NK-92 (cell line): Measurements from ENCODE around the gene CLDN3.
"Not testable (repeated sequence)": the region's sequence is repeated elsewhere in the genome, so short reads cannot be mapped to it uniquely, and the experiment has no call there.

Experiments
- DNase-seq: peaks from one replicate; lab custom pipeline; 2025; ENCODE audit not compliant: unreplicated experiment; lab: John Stamatoyannopoulos, UW

CLDN3 gene

DNA sequence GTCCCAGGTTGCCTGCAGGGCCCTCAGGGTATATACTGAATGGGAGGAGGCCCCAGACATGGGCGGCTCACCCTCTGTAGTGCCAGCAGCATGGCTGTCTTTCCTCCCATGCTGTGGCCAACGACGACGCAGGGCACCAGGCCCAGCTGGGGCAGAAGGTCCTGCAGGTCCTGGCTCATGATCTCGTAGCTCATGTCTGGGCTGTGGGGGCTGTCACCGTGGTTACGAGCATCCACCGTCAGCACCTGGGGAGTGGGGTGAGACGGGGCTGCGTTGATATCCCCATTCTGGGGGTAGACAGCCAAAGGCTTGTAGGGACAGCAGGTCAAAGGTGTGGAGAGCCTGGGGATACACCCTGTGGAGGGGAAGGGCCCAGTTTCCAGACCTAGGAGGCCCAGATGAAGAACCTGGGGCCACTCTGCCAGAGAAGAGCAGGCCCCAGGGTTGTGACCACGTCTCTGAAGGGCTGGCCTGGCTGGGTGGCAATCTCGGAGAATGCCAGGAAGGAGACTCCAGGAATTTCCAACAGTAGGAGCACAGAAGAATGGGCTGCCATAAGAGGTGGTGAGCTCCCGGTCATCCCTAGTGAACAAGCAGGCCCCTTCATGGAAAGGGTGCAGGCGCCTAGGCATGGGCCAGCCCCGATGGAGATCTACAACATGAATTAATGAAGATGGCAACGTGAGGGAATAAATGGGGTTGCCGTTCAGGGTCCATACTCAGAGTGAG, 32.4 kb downstream of the CLDN3 start:
- no peak for DNase-seq

DNA sequence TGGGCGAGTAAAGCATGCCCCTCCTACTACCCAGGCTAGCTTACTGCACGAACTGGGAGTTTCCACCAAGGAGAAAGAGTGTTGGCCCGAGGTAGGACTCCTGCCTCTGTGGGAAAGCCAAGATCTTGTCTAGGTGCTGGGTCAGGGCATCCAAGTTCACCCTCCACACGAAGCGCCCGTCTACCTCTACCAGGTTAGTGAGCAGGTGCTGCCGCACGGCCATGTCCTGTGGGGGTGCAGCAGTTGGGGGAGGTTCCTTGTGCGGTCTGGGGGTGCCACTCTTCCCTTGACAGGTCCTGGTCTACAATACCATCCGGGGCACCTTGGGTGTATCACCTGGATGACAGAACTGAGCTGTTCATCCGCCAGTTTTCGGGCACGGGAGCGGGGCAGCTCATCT, 33.2 kb downstream of the CLDN3 start:
- no peak for DNase-seq

DNA sequence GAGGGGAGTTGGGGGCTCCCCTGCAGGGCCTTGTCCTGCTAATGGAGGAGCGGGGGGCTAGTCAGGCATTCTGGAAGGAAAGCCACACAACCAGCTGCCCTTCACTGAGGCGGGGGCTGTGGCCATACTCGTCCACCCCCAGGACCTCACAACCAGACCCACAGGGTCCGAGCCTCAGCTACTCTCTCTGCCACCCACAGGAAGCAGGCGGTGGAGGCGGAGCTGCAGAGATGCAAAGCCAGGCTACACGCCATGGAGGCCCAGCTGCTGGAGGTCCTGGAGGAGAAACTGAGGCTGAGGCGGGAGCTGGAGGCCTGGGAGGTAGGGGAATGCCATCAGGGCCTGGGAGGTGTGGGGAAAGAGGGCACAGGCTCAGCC, 34.6 kb downstream of the CLDN3 start:
- no peak for DNase-seq

GRCh38 chr7:73734619-73735527, 35.2 kb downstream of the CLDN3 start:
- DNase-seq, result no peak

DNA sequence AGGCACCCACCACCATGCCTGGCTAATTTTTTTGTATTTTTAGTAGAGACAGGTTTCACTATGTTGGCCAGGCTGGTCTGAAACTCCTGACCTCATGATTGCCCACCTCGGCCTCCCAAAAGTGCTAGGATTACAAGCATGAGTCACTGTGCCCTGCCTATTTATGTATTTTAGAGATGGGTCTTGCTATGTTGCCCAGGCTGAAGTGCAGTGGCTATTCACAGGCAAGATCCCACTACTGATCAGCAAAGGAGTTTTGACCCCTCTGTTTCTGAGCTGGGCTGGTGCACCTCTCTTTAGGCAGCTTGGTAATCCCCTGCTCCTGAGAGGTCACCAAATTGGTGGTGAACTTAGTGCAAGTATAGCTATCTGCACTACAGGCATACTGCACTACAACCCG, 37.7 kb downstream of the CLDN3 start:
- no peak for DNase-seq

DNA sequence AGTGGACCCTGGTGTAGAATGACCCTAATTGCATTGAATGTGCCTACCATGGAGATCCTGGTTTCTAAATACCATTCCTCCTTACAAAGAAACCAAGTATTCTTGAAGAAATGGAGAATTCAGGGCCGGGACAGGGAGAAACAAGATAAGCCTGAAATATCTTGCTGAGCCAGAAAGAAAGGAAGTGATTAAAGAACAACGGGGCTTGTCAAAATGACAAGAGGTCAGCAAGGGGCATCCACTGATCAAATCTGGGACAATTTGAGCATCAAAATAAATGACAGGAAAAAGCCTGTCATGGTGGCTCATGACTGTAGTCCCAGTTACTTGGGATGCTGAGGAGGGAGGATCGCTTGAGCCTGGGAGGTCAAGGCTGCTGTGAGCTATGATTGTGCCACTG, 39.6 kb downstream of the CLDN3 start:
- no peak for DNase-seq

- DNase-seq, result no peak
Measured at GRCh38 chr7:73728551-73728950, 41.5 kb downstream of the CLDN3 start.

DNA sequence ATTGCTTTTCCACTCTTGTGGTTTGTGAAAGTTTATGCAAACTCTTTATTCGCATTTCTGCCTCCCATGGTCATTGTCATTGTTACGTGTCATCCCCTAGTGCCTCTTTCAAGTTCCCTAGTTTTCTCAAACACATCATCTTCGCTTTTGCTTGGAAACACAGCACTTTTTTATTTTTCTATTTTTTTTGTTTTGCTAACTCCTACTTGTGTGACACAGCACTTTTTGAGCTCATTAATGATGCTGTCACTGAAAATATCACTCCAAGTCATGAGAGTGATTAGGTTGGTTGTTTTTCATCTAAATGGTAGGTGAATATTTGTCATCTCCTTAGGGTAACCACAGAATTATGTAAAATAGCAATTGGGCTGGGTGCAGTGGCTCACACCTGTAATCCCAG, 42.1 kb downstream of the CLDN3 start:
- no peak for DNase-seq

DNA sequence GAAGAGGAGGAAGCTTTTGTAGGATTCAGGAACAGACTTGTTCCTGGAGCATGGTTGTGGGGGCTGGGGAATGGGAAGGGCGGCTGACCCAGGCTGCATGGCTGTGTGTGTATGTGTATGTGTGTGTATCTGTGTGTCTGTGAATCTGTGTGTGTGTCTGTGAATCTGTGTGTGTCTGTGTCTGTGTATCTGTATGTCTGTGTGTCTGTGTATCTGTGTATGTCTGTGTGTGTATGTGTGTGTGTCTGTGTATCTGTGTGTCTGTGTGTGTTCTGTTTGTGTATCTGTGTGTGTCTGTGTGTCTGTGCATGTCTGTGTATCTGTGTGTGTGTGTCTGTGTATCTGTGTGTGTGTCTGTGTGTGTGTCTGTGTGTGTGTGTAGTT, 44.0 kb downstream of the CLDN3 start:
- no peak for DNase-seq

DNA sequence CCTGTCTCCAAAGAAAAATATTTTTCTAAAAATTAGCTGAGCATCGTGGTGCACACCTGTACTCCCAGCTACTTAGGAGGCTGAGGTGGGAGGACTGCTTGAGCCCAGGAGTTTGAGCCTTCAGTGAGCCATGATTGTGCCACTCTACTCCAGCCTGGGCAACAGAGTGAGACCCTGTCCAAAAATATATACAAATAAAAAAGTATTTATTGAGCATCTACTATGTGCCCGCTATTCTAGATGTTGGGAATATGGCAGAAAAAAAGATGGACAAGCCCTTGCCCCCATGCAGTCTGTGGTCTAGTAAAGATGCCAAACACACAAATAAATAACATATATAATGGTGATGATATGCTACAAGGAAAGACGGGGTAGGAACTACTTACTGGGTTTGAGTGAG, 46.3 kb downstream of the CLDN3 start:
- no peak for DNase-seq

- no peak for DNase-seq
Measured at GRCh38 chr7:73722785-73723184, 47.3 kb downstream of the CLDN3 start.

GRCh38 chr7:73722182-73722581, 47.9 kb downstream of the CLDN3 start:
- DNase-seq, result not testable (repeated sequence)

GRCh38 chr7:73721377-73721817, 48.7 kb downstream of the CLDN3 start:
- no peak for DNase-seq

GRCh38 chr7:73720443-73720842, 49.6 kb downstream of the CLDN3 start:
- DNase-seq, result not testable (repeated sequence)

DNA sequence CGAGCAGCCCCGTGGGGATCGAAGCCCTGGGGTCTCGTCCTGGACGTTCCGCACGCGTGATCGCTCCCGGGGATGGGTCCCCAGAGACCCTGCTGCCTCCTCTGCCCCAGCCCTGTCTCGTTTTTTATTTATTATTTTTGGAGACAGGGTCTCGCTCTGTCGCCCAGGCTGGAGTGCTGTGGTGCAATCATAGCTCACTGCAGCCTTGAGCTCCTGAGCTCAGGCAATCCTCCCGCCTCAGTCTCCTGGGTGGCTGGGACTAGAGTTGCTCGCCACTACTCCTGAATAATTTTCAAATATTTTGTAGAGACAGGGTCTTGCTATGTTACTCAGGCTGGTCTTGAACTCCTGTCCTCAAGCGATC, 50.3 kb downstream of the CLDN3 start:
- no peak for DNase-seq
